HG03159 (cell line): ENCODE measurements around the gene RTN1.
A peak's percentile ranks its signal among the peaks of the same experiment; 100 is the strongest.

ENCODE experiments used
- ATAC-seq: cut with Tn5 transposase; IDR thresholded peaks from one replicate; pipeline ENCODE4 v1.9.1; 2021; ENCODE audit warnings: mild to moderate bottlenecking, moderate library complexity; ENCODE audit not compliant: unreplicated experiment

RTN1 gene

GRCh38 chr14:59870277-59871165, at the start of gene RTN1:
TSS of gene RTN1 (minus strand) at chr14:59870776. CDS start at chr14:59870630, 146 bp downstream.
- ATAC-seq: peak; percentile 63

GRCh38 chr14:59920378-59920683, 49.8 kb upstream of the RTN1 start:
- ATAC-seq: no peak

GRCh38 chr14:59919570-59920377, 49.2 kb upstream of the RTN1 start, which contains the start of gene LRRC9:
TSS of gene LRRC9 (plus strand) at chr14:59920144.
- peak; percentile 22 for ATAC-seq

- peak; percentile 53 for ATAC-seq
Measured at GRCh38 chr14:59918824-59919569, 48.4 kb upstream of the RTN1 start.

- ATAC-seq: no peak
Measured at GRCh38 chr14:59913187-59913586, 42.6 kb upstream of the RTN1 start.

GRCh38 chr14:59912443-59912842, 41.9 kb upstream of the RTN1 start:
- no peak for ATAC-seq

GRCh38 chr14:59905188-59905587, 34.6 kb upstream of the RTN1 start:
- ATAC-seq: no peak

GRCh38 chr14:59904184-59904583, 33.6 kb upstream of the RTN1 start:
- no peak for ATAC-seq

- ATAC-seq: no peak
Measured at GRCh38 chr14:59900556-59900955, 30.0 kb upstream of the RTN1 start.

- ATAC-seq: peak; percentile 53
Measured at GRCh38 chr14:59897757-59898383, 27.3 kb upstream of the RTN1 start.

- no peak for ATAC-seq
Measured at GRCh38 chr14:59895721-59896120, 25.1 kb upstream of the RTN1 start.

GRCh38 chr14:59890676-59891075, 20.1 kb upstream of the RTN1 start:
- ATAC-seq: no peak

GRCh38 chr14:59882957-59883356, 12.4 kb upstream of the RTN1 start:
- no peak for ATAC-seq

GRCh38 chr14:59871166-59871495, 555 bp upstream of the RTN1 start:
- ATAC-seq: no peak

GRCh38 chr14:59869381-59870255, 958 bp downstream of the RTN1 start:
- ATAC-seq: no peak

GRCh38 chr14:59868021-59868420, 2.6 kb downstream of the RTN1 start:
- no peak for ATAC-seq

GRCh38 chr14:59863806-59864525, 6.6 kb downstream of the RTN1 start:
- ATAC-seq: no peak

GRCh38 chr14:59857328-59857727, 13.2 kb downstream of the RTN1 start:
- no peak for ATAC-seq

- no peak for ATAC-seq
Measured at GRCh38 chr14:59852350-59852749, 18.2 kb downstream of the RTN1 start.
